Vagina (tissue), 2 donors: ENCODE data around the gene KAZN.

ENCODE experiments used
- POLR2A ChIP-seq, 2 donors: fragments of 450-650 bp; IDR thresholded peaks; one replicate each; pipeline ENCODE4 v1.6.1; 2017; ENCODE audit warnings: antibody characterized with exemption in 2 of 2, mild to moderate bottlenecking in 2 of 2, moderate library complexity in 2 of 2
- POLR2AphosphoS5 ChIP-seq, 2 donors: sonication (generic); formaldehyde crosslinking; IDR thresholded peaks; one replicate each; pipeline ENCODE4 v1.9.0; 2017; ENCODE audit warnings: antibody characterized with exemption in 2 of 2, mild to moderate bottlenecking in 2 of 2, low read depth in 1 of 2; ENCODE audit not compliant: insufficient read depth in 1 of 2
- TF ChIP-seq, protein P1 (sequence below), 3 experiments: fragments of 450-650 bp in 2 of 3; fragments of 200-600 bp in 1 of 3; sonication (generic) in 1 of 3; IDR thresholded peaks; one replicate each; pipeline ENCODE4 v1.5.1; 2017 to 2019; ENCODE audit warnings: antibody characterized with exemption in 3 of 3, mild to moderate bottlenecking in 2 of 3, moderate library complexity in 2 of 3

DNA sequence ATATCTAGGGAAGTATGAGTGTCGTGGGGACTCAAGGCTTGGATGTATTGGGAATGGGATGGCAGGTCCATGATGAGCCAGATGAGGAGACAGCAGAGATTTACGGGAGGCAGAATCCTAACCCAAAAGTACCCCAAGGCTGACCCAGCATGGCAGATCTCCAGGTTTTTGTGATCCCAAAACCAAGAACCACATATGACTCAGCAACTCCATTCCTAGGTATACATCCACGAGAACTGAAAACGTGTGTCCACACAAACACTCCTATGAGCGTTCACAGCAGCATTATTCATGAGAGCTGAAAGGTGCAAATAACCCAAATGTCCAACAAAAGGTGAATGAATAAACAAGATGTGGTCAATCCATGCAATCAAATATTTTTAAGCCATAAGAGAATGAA, 201.5 kb downstream of the KAZN start:
- TF ChIP-seq, protein P1, sequence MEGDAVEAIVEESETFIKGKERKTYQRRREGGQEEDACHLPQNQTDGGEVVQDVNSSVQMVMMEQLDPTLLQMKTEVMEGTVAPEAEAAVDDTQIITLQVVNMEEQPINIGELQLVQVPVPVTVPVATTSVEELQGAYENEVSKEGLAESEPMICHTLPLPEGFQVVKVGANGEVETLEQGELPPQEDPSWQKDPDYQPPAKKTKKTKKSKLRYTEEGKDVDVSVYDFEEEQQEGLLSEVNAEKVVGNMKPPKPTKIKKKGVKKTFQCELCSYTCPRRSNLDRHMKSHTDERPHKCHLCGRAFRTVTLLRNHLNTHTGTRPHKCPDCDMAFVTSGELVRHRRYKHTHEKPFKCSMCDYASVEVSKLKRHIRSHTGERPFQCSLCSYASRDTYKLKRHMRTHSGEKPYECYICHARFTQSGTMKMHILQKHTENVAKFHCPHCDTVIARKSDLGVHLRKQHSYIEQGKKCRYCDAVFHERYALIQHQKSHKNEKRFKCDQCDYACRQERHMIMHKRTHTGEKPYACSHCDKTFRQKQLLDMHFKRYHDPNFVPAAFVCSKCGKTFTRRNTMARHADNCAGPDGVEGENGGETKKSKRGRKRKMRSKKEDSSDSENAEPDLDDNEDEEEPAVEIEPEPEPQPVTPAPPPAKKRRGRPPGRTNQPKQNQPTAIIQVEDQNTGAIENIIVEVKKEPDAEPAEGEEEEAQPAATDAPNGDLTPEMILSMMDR (IDR thresholded peaks at IDR 0.05): no peak
- TF ChIP-seq POLR2AphosphoS5 (IDR thresholded peaks at IDR 0.05; ENCODE audit: insufficient read depth in 1 of 2, low read depth in 1 of 2): no peak
- TF ChIP-seq POLR2A (IDR thresholded peaks at IDR 0.05): no peak
